Measurements from ENCODE around the gene SCN4B. TPM values are rescaled to one million over a fixed set of nuclear protein-coding genes. Genes with fewer than 3 reads are reported as not detected.

SCN4B gene
- total RNA-seq, 1 donor = under 0.01 TPM

DNA sequence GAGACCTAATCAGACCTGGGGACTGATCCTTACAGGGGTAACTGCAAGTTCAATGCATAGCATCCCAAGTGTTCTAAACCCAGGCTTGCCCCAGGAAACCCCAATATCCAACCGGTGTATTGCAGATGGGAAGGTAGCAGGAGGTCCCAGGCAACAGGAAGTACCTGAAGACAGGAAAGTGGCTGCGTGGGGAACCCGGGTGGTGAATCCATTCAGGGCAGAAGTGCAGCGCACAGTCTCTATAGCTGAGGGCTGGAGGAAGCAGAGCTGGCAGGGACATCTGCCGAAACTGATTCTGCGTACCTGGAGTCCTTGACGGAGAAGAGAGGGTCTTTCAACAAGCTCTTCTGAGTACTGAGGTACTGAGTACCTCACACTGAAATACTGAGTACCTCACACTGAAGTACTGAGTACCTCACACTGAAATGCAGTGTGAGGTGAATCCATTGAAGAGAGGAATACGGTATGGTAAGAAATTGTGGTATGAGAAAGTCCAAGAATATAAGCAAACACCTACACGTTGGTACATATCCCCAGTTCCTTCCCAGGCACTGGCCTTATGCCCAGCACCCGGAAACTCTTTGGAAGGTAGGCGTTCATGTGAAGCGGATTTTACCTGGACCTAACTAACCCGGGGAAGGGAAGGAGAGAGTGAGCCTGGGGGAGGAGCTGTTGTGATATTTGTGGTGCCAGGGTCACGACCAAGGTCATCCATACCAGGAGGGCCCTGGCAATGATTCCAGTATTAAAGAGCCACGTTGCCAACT lies 20.1 kb downstream of the SCN4B start:
- no peak for DNase-seq (ENCODE audit: low read depth)
- H3K4me3 ChIP-seq (ENCODE audit: low read depth, low read length) = no peak overlapping the region
- TF ChIP-seq CTCF (IDR thresholded peaks at IDR 0.05; ENCODE audit: insufficient read depth, low read length) = no peak

DNA sequence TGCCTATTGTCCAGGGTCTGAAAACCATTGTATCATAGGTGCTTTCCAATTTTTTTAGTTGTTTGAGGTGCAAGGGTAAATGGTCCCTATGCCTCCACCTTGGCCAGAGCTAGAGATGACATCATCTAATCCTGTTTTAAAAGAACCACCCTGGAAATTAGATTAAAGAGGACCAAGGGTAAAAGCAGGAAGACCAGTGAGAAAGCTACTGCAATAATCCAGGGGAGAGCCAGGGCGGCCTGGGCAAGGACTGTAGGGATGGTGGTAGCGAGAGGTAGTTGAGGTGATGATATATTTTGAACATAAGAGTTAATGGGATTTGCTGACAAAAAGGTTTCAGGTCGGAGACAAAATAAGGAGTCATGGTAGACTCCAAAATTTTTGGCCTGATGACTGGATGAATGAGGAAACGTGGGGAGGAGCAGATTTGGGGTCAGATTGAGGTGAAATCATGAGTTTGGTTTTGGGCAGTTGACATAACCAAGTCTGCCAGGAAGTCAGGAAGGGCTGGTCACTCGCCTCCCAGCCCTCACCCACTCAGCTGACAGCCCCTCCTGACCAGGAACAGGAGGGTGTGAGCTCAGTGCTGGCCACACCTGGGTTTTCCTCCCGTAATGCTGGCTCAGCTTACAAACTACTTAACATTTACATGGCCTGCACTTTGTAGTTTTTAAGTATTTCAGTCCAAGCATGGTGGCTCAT lies 23.0 kb downstream of the SCN4B start:
- no peak overlapping the region for H3K4me3 ChIP-seq (ENCODE audit: low read depth, low read length)
- no peak for TF ChIP-seq CTCF (IDR thresholded peaks at IDR 0.05; ENCODE audit: insufficient read depth, low read length)
- DNase-seq (ENCODE audit: low read depth) = peak; percentile 3

DNA sequence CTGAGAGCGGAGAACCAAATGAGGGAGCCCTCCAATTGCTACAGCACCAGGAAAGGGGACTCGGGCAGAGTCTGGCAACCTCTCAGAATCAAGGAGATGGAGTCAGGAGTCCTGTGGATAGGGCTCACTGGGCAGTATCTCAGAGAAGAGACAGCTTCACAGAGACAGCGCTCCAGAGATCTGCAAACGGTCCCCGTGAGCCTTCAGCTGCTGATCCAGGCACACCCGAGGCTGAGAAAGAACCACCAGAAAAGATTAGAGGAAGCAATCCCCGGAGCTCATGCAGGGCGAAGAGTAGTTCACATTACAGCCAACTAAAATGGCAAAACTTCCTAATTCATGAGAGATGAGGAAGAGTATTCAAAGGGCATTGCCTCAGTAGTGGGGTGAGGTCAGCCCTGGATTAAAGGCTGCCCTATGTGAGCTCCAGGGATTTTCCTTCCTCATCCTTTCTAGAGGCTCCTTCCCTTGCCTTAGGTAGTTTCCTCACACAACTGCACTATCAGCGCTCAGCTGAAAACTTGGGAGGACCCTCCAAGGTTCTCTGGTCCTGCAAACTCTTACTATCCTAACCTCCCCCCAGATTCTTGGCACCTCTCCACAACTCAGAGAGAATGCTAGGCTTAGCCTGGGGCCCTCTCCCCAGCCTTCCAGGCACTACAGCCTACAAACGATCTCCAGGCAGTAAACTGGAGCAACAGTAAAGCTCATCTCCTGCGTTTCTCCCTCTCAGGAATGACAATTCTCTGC lies 23.7 kb downstream of the SCN4B start:
- TF ChIP-seq CTCF (IDR thresholded peaks at IDR 0.05; ENCODE audit: insufficient read depth, low read length) = no peak
- DNase-seq (ENCODE audit: low read depth) = no peak
- no peak overlapping the region for H3K4me3 ChIP-seq (ENCODE audit: low read depth, low read length)

- TF ChIP-seq CTCF (IDR thresholded peaks at IDR 0.05; ENCODE audit: insufficient read depth, low read length) = no peak
- DNase-seq (ENCODE audit: low read depth) = peak; percentile 8
- H3K4me3 ChIP-seq (ENCODE audit: low read depth, low read length) = no peak overlapping the region
Observed at GRCh38 chr11:118128310-118128709, 24.3 kb downstream of the SCN4B start.

DNA sequence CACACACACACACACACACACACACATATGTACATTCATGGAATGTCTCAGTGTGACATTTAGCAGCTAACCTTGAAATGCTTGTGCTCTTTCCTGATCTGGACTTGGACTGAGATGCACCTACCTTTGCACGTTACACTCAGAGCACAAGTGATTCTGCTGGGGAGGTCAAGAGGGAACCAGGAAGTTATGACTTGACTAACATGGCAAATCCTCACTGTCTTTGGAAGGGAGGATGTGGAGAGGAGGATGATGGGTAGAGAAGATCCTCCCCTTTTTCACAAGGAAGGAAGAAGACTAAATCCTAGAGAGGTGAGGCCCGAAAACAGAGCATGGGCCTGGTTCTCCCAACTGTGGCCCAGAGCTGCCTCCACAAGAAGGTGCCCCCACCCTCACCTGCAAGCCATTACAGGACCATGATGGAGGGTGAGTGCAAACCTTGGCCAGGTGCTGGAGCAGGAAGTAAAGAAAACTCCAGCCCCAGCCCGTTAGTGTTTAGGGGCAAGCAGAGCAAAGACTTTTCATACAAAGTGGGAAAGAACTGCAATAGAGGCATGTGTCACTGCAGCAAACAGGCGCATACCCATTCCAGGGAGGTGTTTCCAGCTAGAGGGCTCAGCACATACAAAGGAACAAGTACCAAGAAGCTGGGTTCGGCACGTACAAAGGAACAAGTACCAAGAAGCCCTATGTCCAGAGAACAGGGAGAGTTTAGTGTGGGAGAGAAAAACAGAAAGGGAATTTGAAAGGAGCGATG lies 26.4 kb downstream of the SCN4B start:
- DNase-seq (ENCODE audit: low read depth) = no peak
- H3K4me3 ChIP-seq (ENCODE audit: low read depth, low read length) = no peak overlapping the region
- TF ChIP-seq CTCF (IDR thresholded peaks at IDR 0.05; ENCODE audit: insufficient read depth, low read length) = no peak

- DNase-seq (ENCODE audit: low read depth) = no peak
- TF ChIP-seq CTCF (IDR thresholded peaks at IDR 0.05; ENCODE audit: insufficient read depth, low read length) = no peak
- no peak overlapping the region for H3K4me3 ChIP-seq (ENCODE audit: low read depth, low read length)
Observed at GRCh38 chr11:118124929-118125535, 27.6 kb downstream of the SCN4B start.

Data from fibroblast of the aortic adventitia (primary cell).